Stomach smooth muscle (tissue), 2 donors: ENCODE data around the gene EPHB1.

ENCODE experiments used
- H3K27ac ChIP-seq: one replicate; pipeline ENCODE4 v1.7.0; 2013; ENCODE audit warnings: mild to moderate bottlenecking, low read length, inconsistent platforms
- H3K27me3 ChIP-seq, 2 donors: one replicate each; pipeline ENCODE4 v1.7.0; 2013; ENCODE audit warnings: low read length in 2 of 2; ENCODE audit not compliant: insufficient read depth in 2 of 2, control insufficient read depth in 1 of 2
- H3K36me3 ChIP-seq, 2 donors: one replicate each; pipeline ENCODE4 v1.7.0; 2013; ENCODE audit warnings: low read length in 2 of 2; ENCODE audit not compliant: control insufficient read depth in 2 of 2, insufficient read depth in 2 of 2
- H3K4me1 ChIP-seq: one replicate; pipeline ENCODE4 v1.7.0; 2013; ENCODE audit warnings: low read length; ENCODE audit not compliant: control insufficient read depth, insufficient read depth
- H3K4me3 ChIP-seq, 2 donors: one replicate each; pipeline ENCODE4 v1.7.0; 2013; ENCODE audit warnings: low read length in 2 of 2
- H3K9ac ChIP-seq, 2 donors: one replicate each; pipeline ENCODE4 v1.7.0; 2013; ENCODE audit warnings: low read length in 2 of 2, mild to moderate bottlenecking in 1 of 2
- H3K9me3 ChIP-seq, 2 donors: one replicate each; pipeline ENCODE4 v1.7.0; 2013; ENCODE audit warnings: low read length in 2 of 2; ENCODE audit not compliant: control insufficient read depth in 2 of 2
- donor health status: healthy.
- donor health status: Pancreatic carcinoma.

EPHB1 gene

DNA sequence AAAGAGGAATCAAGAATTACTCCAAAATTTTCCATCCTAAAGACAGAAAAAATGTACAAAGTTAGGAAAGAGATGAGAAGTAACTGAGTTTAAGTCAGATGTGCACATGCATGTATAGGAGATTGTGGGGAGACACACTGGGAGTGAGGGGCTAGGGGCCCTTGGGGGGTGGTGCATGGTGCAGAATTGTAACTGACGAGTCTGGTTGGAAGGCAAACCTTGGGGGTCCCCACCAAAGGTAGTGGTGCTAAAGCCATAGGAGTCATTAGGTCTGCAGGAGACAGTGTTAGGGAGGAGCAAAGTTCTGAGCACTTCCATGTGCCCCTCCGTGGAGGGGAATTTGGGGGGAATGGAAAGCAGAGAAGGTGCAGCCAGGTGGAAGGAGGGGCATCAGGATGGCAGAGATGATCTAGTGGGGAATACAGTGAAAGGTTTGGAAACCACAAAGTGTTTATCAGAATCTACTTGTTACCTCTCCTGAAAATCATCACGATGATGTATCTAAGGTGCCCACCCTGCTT lies 37.5 kb upstream of the EPHB1 start:
- Histone ChIP-seq H3K9ac (no peak overlapping the region), H3K9me3 (no peaks in the 10 kb centered on the region), H3K4me1 (peaks cover 17% of the 10 kb centered on the region), H3K27me3 (no peaks in the 10 kb centered on the region), H3K27ac (no peak overlapping the region), H3K36me3 (no peaks in the 10 kb centered on the region), H3K4me3 (no peak overlapping the region)

DNA sequence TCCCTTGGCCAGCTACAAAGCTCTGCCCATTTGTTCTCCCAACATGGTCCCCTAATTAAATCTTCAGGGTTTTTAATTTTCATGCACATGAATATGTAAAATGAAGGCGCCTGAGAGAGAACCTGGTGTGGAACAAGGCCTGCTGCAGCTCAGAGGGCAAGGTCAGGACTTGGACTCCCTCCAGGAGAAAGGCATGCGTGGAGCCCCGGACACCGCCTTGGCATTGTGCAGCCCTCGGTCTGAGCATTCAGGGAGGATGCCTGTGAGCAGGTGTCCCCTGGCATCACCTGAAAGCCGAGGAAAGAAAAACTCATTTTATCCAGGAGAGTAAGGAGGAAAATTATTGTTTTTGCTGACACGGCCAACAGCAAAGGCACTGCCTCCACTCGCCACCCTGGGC lies 33.8 kb upstream of the EPHB1 start:
- Histone ChIP-seq H3K27ac (no peak overlapping the region), H3K9me3 (no peaks in the 10 kb centered on the region), H3K36me3 (no peaks in the 10 kb centered on the region), H3K4me3 (no peak overlapping the region), H3K4me1 (no peaks in the 10 kb centered on the region), H3K9ac (no peak overlapping the region), H3K27me3 (no peaks in the 10 kb centered on the region)

DNA sequence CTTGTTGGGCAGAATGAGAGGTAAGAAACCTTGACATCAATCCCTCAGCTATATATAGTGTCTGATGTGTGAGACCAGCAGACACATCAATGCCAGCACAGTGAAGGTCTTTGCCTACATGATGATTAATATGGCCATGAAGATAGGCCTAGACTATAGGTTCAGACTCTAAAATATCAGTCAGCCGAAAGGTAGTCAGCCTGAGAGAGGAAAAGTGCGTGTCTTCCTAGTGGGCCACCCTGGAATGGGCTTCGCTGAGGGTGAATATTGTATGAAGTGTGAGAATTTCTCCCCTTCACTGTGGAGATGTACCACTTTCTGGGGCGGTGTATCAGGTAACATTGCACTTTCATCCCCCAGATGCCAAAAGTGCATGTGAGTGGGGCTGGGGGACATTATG lies 33.0 kb upstream of the EPHB1 start:
- Histone ChIP-seq H3K9me3 (no peaks in the 10 kb centered on the region), H3K9ac (no peak overlapping the region), H3K27ac (no peak overlapping the region), H3K36me3 (no peaks in the 10 kb centered on the region), H3K4me3 (no peak overlapping the region), H3K4me1 (no peaks in the 10 kb centered on the region), H3K27me3 (no peaks in the 10 kb centered on the region)

DNA sequence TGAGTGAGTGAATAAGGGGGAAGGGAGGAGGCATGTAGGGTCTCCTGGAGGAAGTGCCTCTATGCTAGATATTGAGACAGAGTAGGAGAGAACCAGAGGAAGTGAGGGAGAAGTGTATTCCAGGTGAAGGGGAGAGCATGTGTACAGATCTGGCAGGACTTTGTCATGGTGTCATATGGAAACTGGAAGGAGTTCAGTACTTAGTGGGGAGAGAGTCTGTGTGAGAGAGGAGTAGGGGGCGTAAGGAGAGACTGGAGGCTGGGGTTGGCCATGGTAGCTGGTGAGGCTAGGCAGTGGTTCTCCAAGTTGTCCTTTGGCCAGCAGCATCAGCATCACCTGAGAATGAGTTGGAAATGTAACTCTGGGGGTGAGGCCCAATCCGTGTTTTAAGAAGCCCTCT lies 29.6 kb upstream of the EPHB1 start:
- no peaks in the 10 kb centered on the region for H3K27me3 ChIP-seq
- no peaks in the 10 kb centered on the region for H3K36me3 ChIP-seq
- no peak overlapping the region for H3K9ac ChIP-seq
- no peaks in the 10 kb centered on the region for H3K9me3 ChIP-seq
- no peak overlapping the region for H3K27ac ChIP-seq
- H3K4me1 ChIP-seq, result no peaks in the 10 kb centered on the region
- H3K4me3 ChIP-seq, result no peak overlapping the region

DNA sequence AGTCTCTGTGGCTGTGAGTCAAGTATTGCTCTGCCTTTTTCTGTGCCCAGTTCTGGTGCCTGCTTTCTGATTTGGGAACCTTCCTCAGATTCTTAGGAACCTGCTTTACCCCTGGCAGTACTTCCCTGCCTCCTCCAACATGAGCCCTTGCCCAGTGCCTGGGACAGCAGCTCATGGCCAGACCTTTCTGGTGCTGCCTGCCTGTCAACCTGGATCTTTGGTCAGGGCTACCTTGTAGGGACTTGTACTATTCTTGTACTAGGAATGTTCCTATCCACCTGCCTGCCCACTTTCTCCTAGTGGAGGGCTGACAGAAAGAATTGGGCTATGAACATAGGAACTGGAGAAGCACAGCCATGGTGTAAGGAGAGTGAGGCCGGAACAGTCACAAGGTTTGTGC lies 28.8 kb upstream of the EPHB1 start:
- H3K36me3 ChIP-seq, result no peaks in the 10 kb centered on the region
- H3K27me3 ChIP-seq, result no peaks in the 10 kb centered on the region
- no peaks in the 10 kb centered on the region for H3K4me1 ChIP-seq
- no peaks in the 10 kb centered on the region for H3K9me3 ChIP-seq
- no peak overlapping the region for H3K4me3 ChIP-seq
- H3K9ac ChIP-seq, result no peak overlapping the region
- H3K27ac ChIP-seq, result no peak overlapping the region

GRCh38 chr3:134768116-134768515 lies 26.9 kb upstream of the EPHB1 start:
- Histone ChIP-seq H3K4me1 (no peaks in the 10 kb centered on the region), H3K9me3 (no peaks in the 10 kb centered on the region), H3K4me3 (no peak overlapping the region), H3K27ac (no peak overlapping the region), H3K27me3 (no peaks in the 10 kb centered on the region), H3K9ac (no peak overlapping the region), H3K36me3 (no peaks in the 10 kb centered on the region)

DNA sequence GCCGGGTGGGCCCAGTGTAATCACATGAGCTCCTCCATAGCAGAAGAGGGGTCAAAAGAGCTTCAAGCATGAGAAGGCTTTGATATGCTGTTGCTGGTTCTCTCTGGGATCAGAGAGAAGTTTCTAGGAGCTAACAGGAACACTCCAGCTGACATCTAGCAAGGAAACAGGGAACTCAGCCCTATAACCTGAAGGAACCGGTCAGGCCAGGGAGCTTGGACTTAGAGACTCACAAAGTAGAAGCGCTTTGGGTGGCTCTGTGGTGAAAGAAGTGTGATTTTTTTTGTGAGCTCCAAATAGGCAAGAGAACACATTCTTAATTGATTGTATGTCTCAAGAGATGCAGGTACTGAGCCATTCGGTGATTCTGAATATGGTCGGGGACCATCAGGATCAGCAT lies 26.2 kb upstream of the EPHB1 start:
- H3K27me3 ChIP-seq, result no peaks in the 10 kb centered on the region
- no peak overlapping the region for H3K27ac ChIP-seq
- H3K36me3 ChIP-seq, result no peaks in the 10 kb centered on the region
- no peaks in the 10 kb centered on the region for H3K4me1 ChIP-seq
- H3K4me3 ChIP-seq, result no peak overlapping the region
- H3K9ac ChIP-seq, result no peak overlapping the region
- no peaks in the 10 kb centered on the region for H3K9me3 ChIP-seq

- no peaks in the 10 kb centered on the region for H3K4me1 ChIP-seq
- H3K27me3 ChIP-seq, result no peaks in the 10 kb centered on the region
- no peak overlapping the region for H3K9ac ChIP-seq
- H3K4me3 ChIP-seq, result no peak overlapping the region
- no peaks in the 10 kb centered on the region for H3K36me3 ChIP-seq
- no peaks in the 10 kb centered on the region for H3K9me3 ChIP-seq
- H3K27ac ChIP-seq, result no peak overlapping the region
Observed at GRCh38 chr3:134769287-134769868, 25.7 kb upstream of the EPHB1 start.

DNA sequence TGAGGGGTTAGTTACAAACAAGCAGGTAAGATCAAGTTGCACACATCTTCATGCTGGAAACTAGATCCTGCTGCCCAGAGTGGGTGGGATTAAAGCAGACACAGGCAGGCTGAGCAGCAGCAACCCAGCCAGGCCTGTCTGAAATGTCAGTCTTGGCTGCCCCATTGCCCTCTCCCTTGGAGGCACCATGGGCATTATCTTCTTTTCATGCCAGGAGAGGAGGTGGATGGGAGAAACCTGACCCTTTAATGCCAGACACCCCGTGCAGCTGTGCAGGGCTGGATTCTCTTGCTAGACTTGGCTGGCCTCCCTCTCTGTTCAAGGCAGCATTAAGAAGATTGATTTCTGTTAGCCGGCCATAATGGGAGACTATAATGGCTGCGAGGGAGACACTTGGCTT lies 23.0 kb upstream of the EPHB1 start:
- no peaks in the 10 kb centered on the region for H3K9me3 ChIP-seq
- no peak overlapping the region for H3K4me3 ChIP-seq
- H3K9ac ChIP-seq, result no peak overlapping the region
- H3K4me1 ChIP-seq, result no peaks in the 10 kb centered on the region
- H3K36me3 ChIP-seq, result no peaks in the 10 kb centered on the region
- no peak overlapping the region for H3K27ac ChIP-seq
- peaks cover 0 to 3% of the 10 kb centered on the region in 2 donors for H3K27me3 ChIP-seq

DNA sequence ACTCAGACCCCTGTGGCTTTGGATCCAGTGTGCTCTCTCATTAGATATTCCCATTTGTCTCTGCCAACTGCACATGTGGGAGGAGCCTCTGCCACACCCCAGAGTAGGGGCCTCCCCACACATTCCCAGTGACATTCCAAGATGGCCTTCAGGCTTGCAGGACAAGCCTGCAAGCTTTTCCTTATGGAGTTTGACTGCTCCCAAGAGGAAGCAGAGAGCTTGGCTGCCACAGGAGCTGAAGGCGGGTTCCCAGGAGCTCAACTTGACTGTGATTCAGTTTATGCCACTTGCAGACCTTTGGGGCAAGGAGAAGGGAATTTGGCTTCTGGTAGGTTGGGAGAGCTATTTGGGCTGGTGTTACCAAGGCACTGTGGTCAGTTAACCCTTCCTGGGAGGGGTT lies 22.5 kb upstream of the EPHB1 start:
- Histone ChIP-seq H3K27ac (no peak overlapping the region), H3K9me3 (no peaks in the 10 kb centered on the region), H3K9ac (no peak overlapping the region), H3K36me3 (no peaks in the 10 kb centered on the region), H3K4me3 (no peak overlapping the region), H3K27me3 (peaks cover 0 to 3% of the 10 kb centered on the region in 2 donors), H3K4me1 (no peaks in the 10 kb centered on the region)

DNA sequence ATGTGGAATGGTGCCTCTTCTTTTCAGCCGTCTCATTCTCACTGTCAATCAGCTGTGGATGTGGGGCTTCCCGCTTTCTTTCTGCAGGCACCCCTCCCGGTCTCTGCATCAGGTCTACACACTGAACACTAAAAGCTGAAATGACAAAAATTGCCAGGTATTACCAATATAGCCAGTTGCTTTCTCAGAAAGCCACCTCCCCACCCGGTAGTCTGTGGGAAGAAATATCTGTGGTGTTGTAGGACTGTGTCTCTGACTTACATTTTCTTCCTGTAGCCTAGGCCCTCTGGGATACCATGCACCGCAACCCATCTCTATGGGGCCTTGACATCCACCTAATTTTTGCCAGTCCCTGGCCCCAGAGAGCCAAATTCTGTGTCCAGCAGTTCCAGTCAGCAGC lies 19.2 kb upstream of the EPHB1 start:
- Histone ChIP-seq H3K4me1 (no peaks in the 10 kb centered on the region), H3K9ac (no peak overlapping the region), H3K36me3 (no peaks in the 10 kb centered on the region), H3K9me3 (no peaks in the 10 kb centered on the region), H3K27ac (no peak overlapping the region), H3K4me3 (no peak overlapping the region), H3K27me3 (peaks cover 0 to 3% of the 10 kb centered on the region in 2 donors)
